ENCODE measurements around the gene YWHAG. TPM values are rescaled to one million over a fixed set of nuclear protein-coding genes. Genes with fewer than 3 reads are reported as not detected.
"Not testable (repeated sequence)": the region's sequence is repeated elsewhere in the genome, so short reads cannot be mapped to it uniquely, and the experiment has no call there.

YWHAG gene
- total and polyA plus RNA-seq, 12 donors = 50.5 to 309 (median 98.0) TPM

- Histone ChIP-seq H3K4me3 (no peak overlapping the region), H3K27me3 (no peaks in the 10 kb centered on the region), H3K36me3 (replicated peaks in 1 of 2) (no peaks in the 10 kb centered on the region), H3K27ac (no peak overlapping the region), H3K4me1 (replicated peaks in 1 of 2) (peaks cover 17 to 29% of the 10 kb centered on the region in 2 donors), H3K9me3 (replicated peaks in 1 of 3) (no peaks in the 10 kb centered on the region)
- WGBS, 4 donors = 76 to 87% (median 79%) methylated on average over 5 to 6 of the region's 6 CpGs
- intact Hi-C loops (cut with DNase I) = no loop called here
- no peak for DNase-seq
- no peak for TF ChIP-seq POLR2A (IDR thresholded peaks at IDR 0.05)
- TF ChIP-seq, protein P1, sequence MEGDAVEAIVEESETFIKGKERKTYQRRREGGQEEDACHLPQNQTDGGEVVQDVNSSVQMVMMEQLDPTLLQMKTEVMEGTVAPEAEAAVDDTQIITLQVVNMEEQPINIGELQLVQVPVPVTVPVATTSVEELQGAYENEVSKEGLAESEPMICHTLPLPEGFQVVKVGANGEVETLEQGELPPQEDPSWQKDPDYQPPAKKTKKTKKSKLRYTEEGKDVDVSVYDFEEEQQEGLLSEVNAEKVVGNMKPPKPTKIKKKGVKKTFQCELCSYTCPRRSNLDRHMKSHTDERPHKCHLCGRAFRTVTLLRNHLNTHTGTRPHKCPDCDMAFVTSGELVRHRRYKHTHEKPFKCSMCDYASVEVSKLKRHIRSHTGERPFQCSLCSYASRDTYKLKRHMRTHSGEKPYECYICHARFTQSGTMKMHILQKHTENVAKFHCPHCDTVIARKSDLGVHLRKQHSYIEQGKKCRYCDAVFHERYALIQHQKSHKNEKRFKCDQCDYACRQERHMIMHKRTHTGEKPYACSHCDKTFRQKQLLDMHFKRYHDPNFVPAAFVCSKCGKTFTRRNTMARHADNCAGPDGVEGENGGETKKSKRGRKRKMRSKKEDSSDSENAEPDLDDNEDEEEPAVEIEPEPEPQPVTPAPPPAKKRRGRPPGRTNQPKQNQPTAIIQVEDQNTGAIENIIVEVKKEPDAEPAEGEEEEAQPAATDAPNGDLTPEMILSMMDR (IDR thresholded peaks at IDR 0.05) = no peak
Measured at GRCh38 chr7:76369018-76369417, 10.2 kb upstream of the YWHAG start.

DNA sequence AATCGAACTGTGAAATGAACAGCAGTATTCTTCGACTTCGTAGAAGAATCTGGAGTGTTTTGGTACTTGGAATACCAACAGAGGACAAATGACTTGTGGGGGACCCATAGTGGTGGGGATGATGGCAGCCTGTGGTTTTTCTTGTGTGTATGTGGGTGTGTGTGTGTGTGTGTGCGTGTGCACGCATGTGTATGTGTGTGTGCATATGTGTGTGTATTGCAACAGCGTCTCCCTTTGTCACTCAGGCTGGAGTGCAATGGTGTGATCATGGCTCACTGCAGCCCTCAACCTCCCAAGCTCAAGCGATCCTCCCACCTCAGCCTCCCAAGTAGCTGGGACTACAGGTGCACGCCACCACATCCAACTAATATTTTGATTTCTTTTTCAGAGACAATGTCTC lies 9.4 kb upstream of the YWHAG start:
- H3K9me3 ChIP-seq (replicated peaks in 1 of 3) = no peaks in the 10 kb centered on the region
- H3K27ac ChIP-seq = no peak overlapping the region
- TF ChIP-seq, protein P1 (IDR thresholded peaks at IDR 0.05) = no peak
- TF ChIP-seq POLR2A (IDR thresholded peaks at IDR 0.05) = no peak
- 93 to 97% (median 94%) methylated on average over 8 of the region's 8 CpGs for WGBS, 4 donors
- H3K36me3 ChIP-seq (replicated peaks in 1 of 2) = no peaks in the 10 kb centered on the region
- no peak for DNase-seq
- no peaks in the 10 kb centered on the region for H3K27me3 ChIP-seq
- intact Hi-C loops (cut with DNase I) = no loop called here
- H3K4me1 ChIP-seq (replicated peaks in 1 of 2) = peaks cover 15 to 30% of the 10 kb centered on the region in 2 donors
- no peak overlapping the region for H3K4me3 ChIP-seq

- WGBS, 4 donors = 43 to 60% (median 49%) methylated on average over 4 of the region's 4 CpGs
- Histone ChIP-seq H3K9me3 (replicated peaks in 1 of 3) (no peaks in the 10 kb centered on the region), H3K36me3 (replicated peaks in 1 of 2) (no peaks in the 10 kb centered on the region), H3K27ac (peak overlapping the region in 4 of 5 donors; percentile 34 to 90 (median 87)), H3K27me3 (no peaks in the 10 kb centered on the region), H3K4me3 (no peak overlapping the region), H3K4me1 (replicated peaks in 1 of 2) (peaks cover 11 to 36% of the 10 kb centered on the region in 2 donors)
- DNase-seq = peak in 2 of 7 donors; percentile 35 to 42
- TF ChIP-seq POLR2A (IDR thresholded peaks at IDR 0.05) = no peak
- TF ChIP-seq, protein P1 (IDR thresholded peaks at IDR 0.05) = no peak
- intact Hi-C loops (cut with DNase I) = no loop called here
Measured at GRCh38 chr7:76364198-76364584, 5.4 kb upstream of the YWHAG start.

- WGBS, 4 donors = 72 to 80% (median 78%) methylated on average over 3 of the region's 3 CpGs
- peak overlapping the region in 4 of 5 donors; percentile 34 to 90 (median 87) for H3K27ac ChIP-seq
- H3K4me3 ChIP-seq; H3K9me3 ChIP-seq (replicated peaks in 1 of 3); H3K27me3 ChIP-seq; DNase-seq; intact Hi-C loops (cut with DNase I); H3K36me3 ChIP-seq (replicated peaks in 1 of 2): not testable (repeated sequence)
- H3K4me1 ChIP-seq (replicated peaks in 1 of 2) = peaks cover 11 to 36% of the 10 kb centered on the region in 2 donors
Measured at GRCh38 chr7:76363754-76364153, 5.0 kb upstream of the YWHAG start.

DNA sequence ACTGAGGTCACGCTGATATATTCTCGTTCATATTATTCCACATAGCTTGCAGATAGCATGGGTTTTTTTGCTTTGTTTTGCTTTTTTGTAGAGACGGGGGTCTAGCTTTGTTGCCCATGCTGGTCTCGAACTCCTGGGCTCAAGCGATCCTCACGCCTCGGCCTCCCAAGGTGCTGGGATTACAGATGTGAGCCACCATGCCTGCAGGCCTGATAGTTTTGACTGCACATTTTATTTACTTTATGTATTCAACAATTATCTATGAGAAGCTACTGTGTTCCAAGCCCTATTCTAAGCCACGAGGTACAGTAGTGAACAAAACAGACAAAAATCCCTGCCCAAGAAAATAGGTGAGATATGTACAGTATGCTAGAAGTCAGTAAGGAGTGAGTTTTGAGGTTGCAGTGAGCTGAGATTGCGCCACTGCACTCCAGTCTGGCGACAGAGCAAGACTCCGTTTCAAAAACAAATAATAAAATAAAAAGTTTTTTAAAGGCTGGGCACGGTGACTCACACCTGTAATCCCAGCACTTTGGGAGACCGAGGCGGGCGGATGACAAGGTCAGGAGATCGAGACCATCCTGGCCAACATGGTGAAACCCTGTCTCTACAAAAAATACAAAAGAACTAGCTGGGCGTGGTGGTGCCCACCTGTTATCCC lies 1.3 kb upstream of the YWHAG start:
- 71 to 78% (median 78%) methylated on average over 16 to 17 of the region's 17 CpGs for WGBS, 4 donors
- Histone ChIP-seq H3K4me1 (replicated peaks in 1 of 2) (peaks cover 18 to 46% of the 10 kb centered on the region in 2 donors), H3K4me3 (no peak overlapping the region), H3K9me3 (replicated peaks in 1 of 3) (no peaks in the 10 kb centered on the region), H3K27ac (peak overlapping the region; percentile 91 to 100 (median 100)), H3K27me3 (no peaks in the 10 kb centered on the region), H3K36me3 (replicated peaks in 1 of 2) (no peaks in the 10 kb centered on the region)
- DNase-seq = peak in 1 of 7 donors; percentile 23
- TF ChIP-seq POLR2A (IDR thresholded peaks at IDR 0.05) = no peak
- intact Hi-C loops (cut with DNase I) = loop anchor here in 1 of 2 donors (2.0 kb wide), 1 partner anchor 41 kb away; no protein-coding TSS in a partner anchor
